NCI-H345 treated with DMSO at 0.1 percent for 48 hours (cell line): ENCODE results near the gene PIGQ.
"Not testable (repeated sequence)": the region's sequence is repeated elsewhere in the genome, so short reads cannot be mapped to it uniquely, and the experiment has no call there.

Experiments used
- DNase-seq: peaks from one replicate; lab custom pipeline; 2025; ENCODE audit not compliant: unreplicated experiment; lab: John Stamatoyannopoulos, UW

PIGQ gene

DNA sequence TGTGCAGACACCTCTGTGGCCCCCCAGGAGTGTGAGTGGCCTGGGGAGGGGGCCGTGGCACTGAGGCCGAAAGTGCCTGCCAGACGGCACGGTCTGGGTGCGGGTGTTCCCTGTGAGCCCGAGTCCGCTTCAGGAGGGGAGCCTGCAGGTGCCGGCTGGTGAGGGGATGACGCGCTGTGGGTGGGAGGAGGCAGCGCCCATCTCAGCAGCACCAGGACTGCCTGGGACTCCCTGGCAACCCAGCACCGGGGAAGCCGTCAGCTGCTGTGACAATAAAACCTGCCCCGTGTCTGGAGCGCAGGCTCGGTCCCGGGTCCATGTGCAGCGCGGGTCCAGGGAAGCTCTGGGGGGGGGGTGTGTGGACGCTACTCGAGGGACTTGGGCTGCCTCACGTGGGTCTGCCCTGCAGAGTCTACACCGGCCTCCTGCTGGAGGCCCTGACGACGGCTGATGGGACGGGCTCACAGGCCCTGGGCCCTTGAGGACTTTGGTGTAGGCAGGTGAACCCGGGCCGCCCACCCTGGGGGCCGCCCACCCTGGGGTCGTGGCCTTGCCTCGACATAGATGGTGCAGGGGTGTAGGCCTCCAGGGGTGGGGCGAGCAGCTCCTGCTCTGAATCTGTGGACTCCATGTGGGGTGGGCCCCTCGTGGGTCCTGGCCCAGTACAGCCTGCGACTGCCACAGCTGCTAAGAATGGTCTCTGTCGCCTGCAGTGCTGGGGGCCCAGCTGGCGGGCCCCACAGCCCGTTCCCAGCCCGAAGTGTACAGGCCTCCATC is 14.2 kb downstream of the PIGQ start:
- DNase-seq, result no peak

DNA sequence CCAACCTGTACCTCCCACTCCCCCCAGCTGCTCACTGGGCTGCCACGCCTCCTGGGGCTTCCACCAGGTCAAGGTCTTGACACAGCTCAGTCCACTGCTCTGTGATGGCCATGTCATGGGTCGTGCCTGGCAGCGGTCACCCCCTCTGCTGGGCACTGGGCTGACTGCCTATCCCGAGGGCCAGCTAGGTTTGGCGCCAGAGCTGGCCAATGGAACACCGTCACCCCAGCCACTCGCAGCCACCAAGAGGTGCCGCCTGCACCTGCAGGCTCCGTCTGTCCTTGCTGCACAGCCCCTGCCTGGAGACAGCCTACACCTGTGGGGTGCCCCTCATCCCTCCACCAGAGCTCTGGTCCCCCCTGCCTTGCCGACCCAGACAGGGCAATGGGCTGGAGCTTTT is 15.6 kb downstream of the PIGQ start:
- DNase-seq, result no peak

DNA sequence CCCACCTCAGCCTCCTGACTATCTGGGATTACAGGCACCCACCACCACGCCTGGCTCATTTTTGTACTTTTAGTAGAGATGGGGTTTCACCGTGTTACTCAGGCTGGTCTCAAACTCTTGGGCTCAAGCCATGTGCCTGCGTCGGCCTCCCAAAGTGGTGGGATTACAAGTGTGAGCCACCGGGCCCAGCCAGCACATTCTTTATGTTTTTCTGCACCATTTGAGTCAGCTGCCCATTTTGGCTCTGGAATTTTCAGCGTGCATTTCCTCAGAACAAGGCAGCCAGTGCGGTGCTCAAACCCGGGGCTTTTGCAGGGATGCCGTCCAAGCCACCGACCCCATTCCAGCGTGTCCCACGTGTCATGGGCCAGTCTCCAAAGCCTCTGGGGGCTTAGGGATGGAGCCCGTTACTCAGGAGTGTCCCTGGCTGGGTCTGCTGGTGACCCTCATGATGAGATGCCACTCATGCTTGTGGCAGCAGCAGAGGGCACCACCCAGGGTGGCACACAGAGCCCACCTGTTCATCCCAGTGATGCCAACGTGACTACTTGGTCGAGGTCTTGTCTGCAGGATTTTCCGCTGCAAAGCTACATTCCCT is 16.4 kb downstream of the PIGQ start:
- no peak for DNase-seq

DNA sequence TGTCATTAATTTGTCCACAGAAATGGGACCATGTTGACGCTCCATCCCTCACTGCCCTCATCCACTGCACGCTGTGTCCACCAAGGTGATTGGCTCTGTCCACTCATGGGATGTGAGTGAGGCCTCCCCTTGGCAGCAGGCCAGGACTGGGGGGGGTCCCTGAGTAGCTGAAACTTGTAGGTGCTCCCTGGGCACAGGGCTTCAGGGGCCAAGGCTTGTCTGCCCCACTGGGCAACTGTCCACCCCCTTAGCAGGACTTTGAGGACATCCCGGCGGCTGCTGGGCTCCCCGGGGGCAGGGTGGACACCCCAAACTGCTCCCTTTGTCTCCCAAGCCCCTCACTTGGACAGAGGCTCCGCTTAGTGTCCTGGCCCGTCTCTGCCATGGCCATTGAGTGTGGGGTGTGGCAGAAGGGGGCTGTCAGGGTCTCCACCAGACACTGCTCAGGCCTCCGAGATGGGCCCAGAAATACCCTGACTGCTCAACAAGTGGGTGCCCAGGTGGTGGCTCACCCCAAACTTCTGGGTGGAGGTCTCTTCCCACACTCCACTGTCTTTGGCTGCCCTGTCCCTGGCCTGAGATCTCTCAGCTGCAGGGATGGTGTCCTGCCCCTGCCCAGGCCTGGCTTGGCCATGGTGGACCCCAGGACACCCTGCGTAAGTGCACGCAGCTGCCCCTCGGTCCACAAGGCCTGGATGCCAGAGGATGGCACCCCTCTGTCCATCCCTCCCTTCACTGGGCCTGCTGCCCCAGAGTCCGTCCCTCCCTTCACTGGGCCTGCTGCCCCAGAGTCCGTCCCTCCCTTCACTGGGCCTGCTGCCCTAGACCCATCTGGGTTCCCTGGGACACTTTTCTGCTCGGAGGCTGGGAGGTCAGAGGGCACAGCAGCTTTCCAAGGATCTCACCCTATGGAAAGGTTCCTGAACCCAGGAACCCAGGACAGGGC is 17.1 kb downstream of the PIGQ start:
- DNase-seq, result no peak

DNA sequence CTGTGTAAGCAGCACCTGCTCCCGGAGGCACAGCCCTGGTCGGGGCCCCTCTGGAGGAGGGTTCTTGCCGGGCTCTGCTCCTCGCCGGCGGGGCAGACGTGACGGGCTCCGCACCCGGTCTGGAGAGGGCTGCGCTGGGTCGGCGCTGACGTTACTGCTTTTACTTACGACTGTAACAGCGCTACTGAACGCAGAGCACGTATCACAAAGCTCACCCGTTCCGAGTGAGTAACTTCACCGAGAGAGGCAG is 18.8 kb downstream of the PIGQ start:
- no peak for DNase-seq

DNA sequence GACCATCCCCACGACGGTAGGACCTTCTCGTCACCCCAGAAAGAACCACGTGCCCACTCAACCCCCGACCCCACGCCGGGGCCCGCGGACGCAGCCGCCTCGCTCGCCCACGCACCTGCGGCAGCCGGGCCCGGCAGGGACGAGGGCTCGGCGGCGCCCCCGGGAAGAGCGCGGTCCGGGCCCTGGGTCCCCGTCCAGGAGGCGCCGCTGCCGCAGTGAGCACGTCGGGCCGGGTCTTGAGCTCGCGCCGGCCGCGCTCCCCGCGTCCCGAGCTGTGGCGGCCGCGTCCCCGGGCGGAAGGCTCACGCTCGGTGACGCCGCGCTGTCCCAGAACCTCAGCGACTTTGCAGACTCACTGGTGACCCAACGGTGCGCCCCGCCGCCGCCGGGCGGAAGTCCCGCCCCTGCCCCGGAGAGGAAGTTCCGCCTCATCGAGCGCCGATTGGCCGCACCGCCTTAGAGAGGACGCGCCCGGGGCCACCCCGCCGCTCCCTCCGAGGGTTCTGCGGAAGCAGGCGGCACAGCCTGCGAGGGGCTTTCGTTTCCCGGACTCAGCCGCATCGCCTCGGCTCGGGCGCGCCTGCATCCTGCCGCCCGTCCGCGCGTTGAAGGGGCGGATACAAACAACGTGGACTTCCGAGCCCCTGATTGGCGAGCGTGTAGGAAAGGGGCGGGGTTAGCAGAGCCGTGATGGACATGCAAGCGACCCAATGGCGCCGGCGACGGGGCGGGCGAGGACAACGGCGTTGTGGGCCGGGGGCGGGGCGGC is 19.3 kb downstream of the PIGQ start:
- peak; percentile 85 for DNase-seq

DNA sequence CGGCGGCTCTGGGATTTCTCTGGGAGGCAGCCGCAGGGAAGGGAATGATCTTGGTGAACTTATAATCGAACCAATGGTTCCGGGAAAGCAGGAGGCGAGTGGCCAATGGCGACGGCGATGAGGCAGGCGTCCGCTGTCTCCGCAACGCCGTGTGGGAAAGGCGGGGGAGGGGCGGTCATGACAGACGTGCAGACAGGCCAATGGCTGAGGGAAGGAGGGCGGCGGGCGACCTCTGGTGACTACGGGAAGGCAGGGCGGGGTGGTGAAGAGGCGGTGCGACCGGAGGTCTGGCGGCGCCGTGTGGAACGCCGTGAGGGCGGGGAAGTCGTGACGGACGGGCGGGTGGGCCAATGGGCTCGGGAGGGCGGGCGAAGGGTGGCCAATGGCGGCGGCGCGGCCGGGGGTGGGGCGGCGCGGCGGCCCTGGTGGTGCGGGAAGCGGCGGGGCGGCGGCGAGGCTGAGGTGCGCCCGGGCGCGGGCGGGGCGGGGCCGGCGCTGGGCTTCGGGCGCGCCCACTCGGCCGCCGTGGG is 20.0 kb downstream of the PIGQ start, which contains the start of gene RAB40C:
Gene RAB40C (plus strand): TSS at position 409 of the 530 bp plus-strand sequence. CDS start 226 bp downstream, outside the sequence.
- peak; percentile 81 for DNase-seq

DNA sequence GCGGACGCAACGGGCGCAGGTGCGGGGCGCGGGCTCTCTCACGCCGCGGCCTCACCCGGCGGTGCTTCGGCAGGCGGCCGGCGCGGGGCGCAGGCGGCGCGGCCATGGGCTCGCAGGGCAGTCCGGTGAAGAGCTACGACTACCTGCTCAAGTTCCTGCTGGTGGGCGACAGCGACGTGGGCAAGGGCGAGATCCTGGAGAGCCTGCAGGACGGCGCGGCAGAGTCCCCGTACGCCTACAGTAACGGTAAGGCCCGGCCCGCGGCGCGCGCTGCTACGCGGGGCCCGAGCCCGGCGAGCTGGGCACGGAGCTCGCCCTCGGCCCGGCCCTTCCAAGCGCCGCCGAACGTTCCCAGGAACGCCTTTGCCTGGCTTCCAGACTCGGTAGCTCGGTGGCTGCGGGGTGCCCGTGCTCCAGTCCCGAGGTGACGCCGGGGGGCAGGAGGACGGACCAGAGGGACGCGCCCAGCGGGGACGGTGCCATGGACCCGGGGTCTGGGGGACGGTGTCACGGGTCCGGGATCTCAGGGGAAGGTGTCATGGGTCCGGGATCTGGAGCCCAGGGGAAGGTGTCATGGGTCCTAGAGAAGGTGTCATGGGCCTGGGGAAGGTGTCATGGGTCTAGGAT is 20.5 kb downstream of the PIGQ start:
- no peak for DNase-seq

DNA sequence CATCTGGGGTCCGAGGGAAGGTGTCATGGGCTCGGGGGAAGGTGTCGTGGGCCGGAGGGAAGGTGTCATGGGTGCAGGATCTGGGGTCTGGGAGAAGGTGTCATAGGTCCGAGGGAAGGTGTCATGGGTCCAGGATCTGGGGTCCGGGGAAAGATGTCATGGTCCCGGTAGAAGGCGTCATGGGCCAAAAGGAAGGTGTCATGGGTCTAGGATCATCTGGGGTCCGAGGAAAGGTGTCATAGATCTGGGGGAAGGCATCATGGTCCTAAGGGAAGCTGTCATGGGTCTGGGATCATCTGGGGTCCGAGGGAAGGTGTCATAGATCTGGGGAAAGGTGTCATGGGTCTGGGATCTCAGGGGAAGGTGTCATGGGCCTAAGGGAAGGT is 21.0 kb downstream of the PIGQ start:
- no peak for DNase-seq

DNA sequence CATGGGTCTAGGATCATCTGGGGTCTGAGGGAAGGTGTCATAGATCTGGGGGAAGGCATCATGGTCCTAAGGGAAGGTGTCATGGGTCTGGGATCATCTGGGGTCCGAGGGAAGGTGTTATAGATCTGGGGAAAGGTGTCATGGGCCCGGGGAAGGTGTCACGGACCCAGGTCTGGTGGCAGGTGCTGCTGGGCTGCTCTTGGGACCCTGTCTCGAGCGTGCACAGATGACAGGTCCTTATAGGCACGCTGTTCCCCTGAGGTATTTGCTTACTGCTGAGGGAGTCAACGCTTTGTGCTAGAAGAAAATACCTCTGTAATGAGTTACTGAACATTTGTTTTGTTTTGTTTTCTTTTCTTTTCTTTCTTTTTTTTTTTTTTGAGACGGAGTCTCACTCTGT is 21.5 kb downstream of the PIGQ start:
- no peak for DNase-seq

DNA sequence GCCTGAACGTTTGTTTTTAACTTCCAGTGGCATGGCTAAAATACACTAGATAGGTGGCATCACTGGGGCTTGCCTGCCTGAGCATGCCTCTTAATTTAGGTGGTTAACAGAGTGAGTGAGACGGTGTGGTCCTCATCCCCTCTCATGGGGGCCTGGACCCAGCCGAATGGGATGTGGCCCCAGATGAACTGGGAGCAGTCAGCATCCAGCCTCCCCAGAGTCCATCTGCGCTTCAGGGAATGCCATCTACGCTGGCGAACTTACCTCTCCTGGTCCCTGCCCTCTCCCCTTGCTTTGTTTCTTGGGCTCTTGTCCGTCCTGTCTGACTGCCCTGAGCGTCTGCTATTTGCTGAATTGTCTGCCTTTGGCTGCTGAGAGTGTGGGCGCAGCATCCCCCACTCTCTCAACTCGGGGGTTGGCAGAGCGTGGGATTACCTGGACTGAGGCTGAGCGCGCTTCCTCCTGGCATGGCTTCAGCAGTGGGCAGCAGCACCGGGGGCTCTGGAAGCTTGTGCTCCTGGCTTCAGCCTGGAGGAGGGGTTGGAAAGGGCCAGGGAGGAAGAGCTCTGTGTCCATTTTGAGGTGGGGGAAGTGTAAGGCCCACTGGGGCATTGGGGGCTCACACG is 22.2 kb downstream of the PIGQ start:
- DNase-seq, result no peak

DNA sequence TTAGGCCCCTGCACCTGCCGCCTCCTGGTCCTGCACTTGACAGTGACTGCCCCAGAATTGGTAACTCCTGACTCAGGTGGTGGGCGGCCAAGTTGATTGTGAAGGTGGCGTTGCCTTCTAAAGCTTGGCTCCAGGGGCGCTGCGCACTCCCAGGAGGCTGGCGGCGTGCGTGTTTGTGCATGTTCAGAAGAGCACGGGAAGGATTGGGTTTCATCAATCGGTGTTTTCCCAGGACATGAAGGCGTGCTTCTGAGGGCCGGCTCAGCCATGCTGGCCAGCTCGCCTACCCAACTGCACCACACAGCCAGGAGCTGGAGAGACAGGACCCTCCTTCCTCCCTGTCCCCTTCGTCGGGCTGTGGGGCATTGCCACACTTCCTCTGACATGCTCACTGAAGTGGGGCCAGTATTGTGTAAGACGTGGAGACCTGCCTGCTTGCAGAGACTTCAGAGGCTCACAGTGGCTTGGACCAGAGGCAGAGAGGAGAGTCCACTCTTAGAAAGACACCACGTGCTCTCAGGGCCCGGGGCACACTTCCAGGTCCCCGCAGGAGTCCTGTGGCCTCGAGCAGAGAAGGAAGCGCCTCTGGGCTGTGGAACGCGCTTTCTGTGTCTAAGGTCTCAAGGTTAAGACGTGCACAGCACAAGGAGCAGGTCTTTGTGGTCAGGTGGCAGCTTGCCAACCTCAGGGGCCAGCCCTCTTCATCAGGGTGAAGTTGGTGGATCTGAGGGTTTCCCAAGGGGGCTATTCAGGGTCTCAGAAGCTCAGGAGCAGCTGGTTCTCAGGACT is 22.9 kb downstream of the PIGQ start:
- DNase-seq, result peak; percentile 81

DNA sequence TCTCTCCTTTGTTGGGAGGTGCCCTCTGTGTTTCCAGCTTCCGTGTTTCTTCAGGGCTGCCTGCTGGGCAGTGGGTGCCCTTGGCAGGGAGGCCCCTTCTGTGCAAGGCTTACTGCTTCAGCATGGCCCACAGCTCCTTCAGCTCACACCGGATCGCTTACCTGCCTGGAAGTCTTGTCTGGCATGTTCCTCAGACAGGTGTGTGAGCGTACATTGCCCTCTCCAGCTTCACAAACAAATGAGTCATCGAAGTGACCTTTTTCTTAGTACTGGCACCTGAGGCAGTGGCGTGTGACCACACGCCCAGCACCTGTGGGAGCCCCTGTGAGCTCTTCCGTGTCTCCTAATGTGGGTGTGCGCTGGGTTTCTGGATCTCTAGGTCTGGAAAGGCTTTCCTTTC is 23.6 kb downstream of the PIGQ start:
- DNase-seq, result peak; percentile 27

DNA sequence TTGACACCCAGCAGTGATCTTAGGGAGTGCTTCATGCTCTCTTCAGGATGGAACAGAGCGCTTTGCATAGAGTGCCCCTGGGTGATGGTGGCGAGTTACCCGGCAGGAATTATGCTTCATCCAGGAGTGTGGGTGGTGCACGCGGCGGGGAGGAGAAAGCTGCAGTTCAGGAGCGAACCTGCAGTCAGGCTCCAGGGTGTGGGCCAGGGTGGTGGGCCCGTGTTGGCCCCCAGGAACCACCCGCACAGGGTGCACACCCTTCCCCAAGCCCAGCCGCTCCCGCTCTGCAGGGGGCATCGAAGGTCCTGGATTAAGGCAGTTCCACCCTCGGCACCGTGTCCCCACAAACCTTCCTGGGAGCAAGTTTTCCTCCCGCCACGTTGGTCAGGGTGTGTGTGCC is 24.0 kb downstream of the PIGQ start:
- no peak for DNase-seq

DNA sequence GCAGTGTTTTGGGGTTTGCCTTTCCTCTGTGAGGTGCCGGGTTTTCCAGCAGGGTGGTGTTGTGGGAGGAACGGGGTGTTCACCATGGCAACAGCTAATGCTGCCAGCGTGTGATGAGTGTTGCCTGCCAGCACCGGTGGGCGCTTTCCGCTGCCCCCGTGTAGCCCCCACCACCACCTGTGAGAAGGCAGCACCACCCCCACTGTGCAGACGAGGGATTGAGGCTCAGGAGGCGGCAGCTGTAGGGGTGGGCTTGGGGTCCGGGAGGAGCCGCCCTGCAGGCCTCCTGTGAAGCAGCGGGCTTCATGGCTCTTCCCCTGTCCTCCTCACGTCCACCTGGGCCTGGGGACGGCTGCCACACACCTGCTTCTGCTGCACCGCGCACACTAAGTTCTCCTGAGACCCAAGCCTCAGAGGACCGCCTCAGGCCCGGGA is 25.3 kb downstream of the PIGQ start:
- DNase-seq, result no peak

DNA sequence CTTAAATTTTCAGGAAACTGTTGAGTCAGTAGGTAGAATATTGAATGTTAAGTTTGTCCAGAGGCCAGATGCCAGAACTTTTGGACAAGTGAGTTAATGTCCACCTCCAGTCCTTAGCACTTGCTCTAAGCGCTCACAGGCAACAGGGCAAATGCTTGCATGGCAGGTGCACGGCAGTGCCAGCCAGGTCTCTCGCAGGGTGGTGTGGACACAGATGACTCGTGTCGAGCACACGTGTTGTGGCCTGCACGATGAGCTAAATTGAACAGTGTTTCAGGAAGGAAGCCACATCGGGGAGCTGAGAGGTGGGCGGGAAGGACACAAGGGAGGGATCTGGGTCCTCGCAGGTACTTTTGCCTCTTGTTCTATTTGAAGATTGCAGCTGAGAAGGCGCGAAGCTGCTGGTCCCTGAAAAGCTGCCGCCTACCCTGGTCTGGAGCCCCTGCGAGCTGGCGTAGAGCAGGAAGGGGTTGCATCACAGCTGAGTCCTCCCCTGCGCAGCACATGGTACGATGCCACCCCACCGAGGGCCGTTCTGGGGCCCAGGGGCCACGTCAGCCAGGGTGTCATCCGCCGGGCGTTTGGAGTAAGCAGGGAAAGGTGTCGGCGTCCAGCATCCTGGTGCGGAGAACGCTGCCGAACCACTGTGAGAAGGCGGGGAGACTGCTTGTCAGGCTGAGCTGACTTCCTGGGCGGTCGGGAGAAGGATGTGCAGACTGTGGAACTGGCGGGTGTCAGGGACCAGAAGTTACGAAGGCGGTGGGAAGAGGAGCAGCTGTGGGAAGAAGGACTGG is 26.4 kb downstream of the PIGQ start:
- DNase-seq, result no peak

DNA sequence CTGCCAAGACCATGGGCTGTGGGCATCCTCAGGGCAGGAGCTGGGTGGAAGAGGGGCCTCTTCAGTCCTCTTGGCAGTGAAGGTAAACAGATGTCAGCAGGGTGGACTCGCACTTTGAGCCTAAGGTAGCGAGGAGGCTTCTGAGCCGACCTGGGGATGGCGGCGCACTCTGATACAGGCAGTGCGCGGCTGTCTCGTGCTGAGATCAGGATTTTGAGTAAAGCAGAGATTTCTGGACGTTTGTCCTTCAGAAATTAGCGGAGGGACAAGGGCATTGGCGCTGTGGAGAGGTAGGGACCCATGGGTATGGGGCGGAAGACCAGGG is 26.9 kb downstream of the PIGQ start:
- no peak for DNase-seq

DNA sequence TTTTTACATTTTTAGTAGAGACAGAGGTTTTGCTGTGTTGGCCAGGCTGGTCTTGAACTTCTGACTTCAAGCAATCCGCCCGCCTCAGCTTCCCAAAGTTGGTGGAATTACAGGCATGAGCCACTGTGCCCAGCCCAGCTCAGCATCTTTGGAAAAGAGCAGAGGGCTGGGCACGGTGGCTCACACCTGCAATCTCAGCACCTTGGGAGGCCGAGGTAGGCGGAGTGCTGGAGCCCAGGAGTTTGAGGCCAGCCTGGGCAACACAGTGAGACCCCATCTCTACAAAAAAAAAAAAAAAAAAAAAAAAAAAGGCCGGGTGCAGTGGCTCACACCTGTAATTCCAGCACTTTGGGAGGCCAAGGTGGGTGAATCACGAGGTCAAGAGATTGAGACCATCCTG is 27.9 kb downstream of the PIGQ start:
- not testable (repeated sequence) for DNase-seq
